ENCODE data around the gene DCP2.

The DCP2 gene

DNA sequence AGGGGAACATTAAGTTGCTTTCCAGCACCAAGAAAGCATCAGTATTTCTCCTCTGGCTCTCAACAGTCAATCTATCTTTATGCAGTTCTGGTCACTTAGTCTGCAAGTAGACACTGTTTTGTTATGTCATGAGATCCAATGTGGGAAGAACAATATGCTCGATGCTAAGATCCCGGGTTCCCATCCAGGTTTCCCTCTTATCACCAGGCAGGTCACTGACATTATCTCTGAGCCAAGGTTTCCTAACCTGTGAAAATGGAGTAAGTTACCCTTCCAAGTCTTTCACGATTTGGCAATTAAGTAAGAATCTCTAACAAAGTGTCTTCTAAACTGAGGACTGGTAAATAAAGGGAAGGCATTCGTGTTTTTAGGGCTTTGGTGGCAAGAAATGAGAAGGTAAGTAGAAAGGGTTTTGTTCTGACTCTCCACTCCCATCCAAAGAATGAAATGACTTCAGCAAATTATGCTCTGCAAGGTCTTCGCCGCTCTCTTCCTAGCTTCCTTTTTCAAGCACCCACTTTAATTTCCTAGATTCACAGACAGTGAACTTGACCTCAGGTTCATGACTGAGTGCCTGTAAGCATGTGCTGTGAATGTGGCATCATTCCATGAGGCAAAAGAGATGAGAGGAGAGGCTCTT lies 86.4 kb downstream of the DCP2 start:
- no peak for DNase-seq (ENCODE audit: low read depth in 2 of 3, low spot score in 2 of 3)

GRCh38 chr5:113063927-113064326 lies 87.3 kb downstream of the DCP2 start:
- no peak for DNase-seq (ENCODE audit: low read depth in 2 of 3, low spot score in 2 of 3)

GRCh38 chr5:113064806-113065205 lies 88.2 kb downstream of the DCP2 start:
- no peak for DNase-seq (ENCODE audit: low read depth in 2 of 3, low spot score in 2 of 3)

GRCh38 chr5:113065626-113066025 lies 89.0 kb downstream of the DCP2 start:
- no peak for DNase-seq (ENCODE audit: low read depth in 2 of 3, low spot score in 2 of 3)

GRCh38 chr5:113067635-113068344 lies 91.2 kb downstream of the DCP2 start:
- no peak for DNase-seq (ENCODE audit: low read depth in 2 of 3, low spot score in 2 of 3)

DNA sequence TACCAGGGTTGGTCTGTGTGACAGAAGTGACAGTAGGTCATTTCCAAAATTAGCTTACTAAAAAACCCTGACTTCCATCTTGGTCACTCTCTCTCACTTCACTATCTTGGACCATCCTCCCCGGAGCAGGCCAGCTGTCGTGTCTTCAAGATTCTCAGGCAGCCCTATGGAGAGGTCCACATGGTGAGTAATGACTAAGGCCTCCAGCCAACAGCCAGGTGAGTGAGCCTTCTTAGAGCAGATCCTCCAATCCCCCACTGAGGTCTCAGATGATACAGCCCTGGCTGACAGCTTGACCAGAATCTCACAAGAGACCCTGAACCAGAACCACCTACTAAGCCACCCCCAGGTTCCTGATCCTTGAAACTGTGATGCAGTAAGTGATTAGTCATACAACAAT lies 92.0 kb downstream of the DCP2 start:
- no peak for DNase-seq (ENCODE audit: low read depth in 2 of 3, low spot score in 2 of 3)
